ENCODE measurements around the gene ZFP1.
"Not testable (repeated sequence)": the region's sequence is repeated elsewhere in the genome, so short reads cannot be mapped to it uniquely, and the experiment has no call there.

The ZFP1 gene

GRCh38 chr16:75205438-75205837 is 57.1 kb downstream of the ZFP1 start:
- DNase-seq, result not testable (repeated sequence)

DNA sequence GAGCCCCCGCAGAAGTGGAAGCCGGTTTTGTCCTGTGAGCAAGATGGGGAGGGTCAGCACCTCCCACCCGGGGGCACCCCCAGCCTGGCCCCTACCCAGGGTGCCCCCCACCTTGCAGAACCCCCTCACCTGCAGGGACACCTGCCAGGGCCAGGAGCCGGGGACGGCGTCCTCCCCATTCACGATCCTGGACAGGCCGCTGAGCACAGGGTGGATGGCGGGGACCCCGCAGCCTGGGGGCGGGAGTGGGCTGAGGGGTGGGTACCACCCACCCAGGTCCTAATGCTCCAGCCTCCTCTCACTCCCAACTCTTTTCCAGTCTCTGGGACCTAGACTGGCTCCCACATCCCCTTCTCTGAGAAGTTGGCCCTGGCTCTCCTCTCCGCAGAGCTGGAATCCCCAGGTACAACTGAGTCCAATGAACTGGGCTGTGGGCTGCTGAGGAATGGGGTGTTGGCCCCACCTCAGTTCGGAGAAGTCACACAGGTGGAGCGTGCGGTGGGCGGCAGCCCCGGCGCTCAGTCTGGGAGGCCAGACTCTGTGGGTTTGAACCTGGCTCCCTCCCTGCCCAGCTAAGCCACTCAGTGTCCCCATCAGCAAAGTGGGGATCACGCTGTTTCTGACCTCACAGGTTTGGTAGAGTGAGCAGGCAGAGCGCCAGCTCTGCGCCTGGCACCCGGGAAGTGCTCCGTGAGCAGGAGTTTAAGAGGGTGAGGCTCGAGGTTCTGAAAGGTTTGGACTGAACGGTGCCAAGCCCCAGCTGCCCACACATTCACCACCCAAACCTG is 57.8 kb downstream of the ZFP1 start:
- not testable (repeated sequence) for DNase-seq

- no peak for DNase-seq
These were observed 58.6 kb downstream of the ZFP1 start, which contains the start of gene CTRB2 for GRCh38 chr16:75206749-75207451. Gene CTRB2, minus strand, starts transcription at chr16:75207161. Its CDS starts 20 bp downstream, at chr16:75207141.

GRCh38 chr16:75207831-75208230 is 59.5 kb downstream of the ZFP1 start:
- no peak for DNase-seq

- DNase-seq, result no peak
These were observed 60.0 kb downstream of the ZFP1 start for GRCh38 chr16:75208242-75208825.

GRCh38 chr16:75208861-75209505 is 60.7 kb downstream of the ZFP1 start:
- DNase-seq, result no peak

GRCh38 chr16:75209514-75209913 is 61.2 kb downstream of the ZFP1 start:
- not testable (repeated sequence) for DNase-seq

GRCh38 chr16:75209944-75210343 is 61.6 kb downstream of the ZFP1 start:
- DNase-seq, result no peak

- not testable (repeated sequence) for DNase-seq
These were observed 63.0 kb downstream of the ZFP1 start for GRCh38 chr16:75211286-75211685.

- DNase-seq, result no peak
These were observed 67.8 kb downstream of the ZFP1 start for GRCh38 chr16:75216127-75216526.

DNA sequence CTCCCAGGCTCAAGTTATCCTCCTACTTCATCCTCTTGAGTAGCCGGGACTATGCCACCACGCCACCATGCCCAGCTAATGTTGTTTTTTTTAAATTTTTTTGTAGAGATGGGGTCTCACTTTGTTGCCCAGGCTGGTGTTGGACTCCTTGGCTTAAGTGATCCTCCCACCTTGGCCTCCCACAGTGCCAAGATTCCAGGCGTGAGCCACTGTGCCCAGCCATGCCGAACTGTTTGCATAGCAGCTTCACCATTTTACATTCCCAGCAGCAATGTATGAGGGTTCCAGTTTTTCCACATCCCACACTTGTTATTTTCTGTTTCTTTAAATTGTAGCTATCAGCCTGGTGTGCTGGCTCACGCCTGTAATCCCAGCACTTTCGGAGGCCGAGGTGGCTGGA is 68.3 kb downstream of the ZFP1 start:
- DNase-seq, result no peak

DNA sequence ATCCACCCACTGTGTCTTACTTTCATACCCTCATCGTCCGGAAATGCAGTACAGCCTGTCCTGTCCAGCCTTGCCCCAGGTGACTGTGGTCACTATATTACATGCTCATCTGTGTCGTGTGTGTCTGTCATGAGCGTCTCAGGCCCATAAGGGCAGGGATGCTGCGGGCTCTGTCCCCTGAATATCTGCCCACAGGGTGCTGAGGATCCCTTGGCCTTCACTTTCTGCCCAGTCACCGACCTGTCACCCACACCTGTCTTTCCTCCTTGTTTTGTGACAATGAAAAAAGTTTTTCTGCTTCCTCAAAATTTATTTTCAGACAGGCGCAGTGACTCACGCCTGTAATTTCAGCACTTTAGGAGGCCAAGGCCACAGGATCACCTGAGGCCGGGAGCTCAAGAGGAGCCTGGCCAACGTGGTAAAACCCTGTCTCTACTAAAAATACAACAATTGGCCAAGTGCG is 69.1 kb downstream of the ZFP1 start:
- no peak for DNase-seq

- DNase-seq, result no peak
These were observed 70.1 kb downstream of the ZFP1 start, which contains the start of gene CTRB1 for GRCh38 chr16:75218256-75219076. Gene CTRB1, plus strand, starts transcription at chr16:75218988. Its CDS starts 20 bp downstream, at chr16:75219008.

- DNase-seq, result no peak
These were observed 70.8 kb downstream of the ZFP1 start for GRCh38 chr16:75219088-75219487.

DNA sequence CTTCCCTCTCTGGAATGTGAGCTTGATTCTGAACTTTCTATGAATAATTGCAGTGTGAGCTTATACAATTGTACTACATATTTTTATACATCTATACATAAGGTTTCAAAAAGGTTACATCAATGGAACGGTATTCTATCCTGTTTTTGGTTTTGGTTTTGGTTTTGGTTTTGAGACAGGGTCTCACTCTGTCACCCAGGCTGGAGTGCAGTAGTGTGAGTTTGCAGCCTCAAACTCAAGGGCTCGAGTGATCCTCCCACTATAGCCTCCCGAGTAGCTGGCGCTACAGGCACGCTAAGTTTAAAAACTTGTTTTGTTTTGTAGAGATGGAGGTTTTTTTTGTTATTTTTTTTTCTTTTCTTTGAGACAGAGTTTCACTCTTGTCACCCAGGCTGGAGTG is 71.5 kb downstream of the ZFP1 start:
- no peak for DNase-seq
